Endothelial cell (in vitro differentiated cells): Measurements from ENCODE around the gene CTDP1. TPM values are rescaled to one million over a fixed set of nuclear protein-coding genes. Genes with fewer than 3 reads are reported as not detected.

Experiments used
- DNase-seq: peaks from one replicate; pipeline ENCODE4 v3.0.0; 2021; ENCODE audit warnings: low spot score
- H3K27ac Mint-ChIP-seq: one replicate; pipeline ENCODE4 v1.8.0; 2021; ENCODE audit warnings: mixed read lengths, inconsistent platforms; ENCODE audit not compliant: unreplicated experiment
- H3K27me3 Mint-ChIP-seq: one replicate; pipeline ENCODE4 v1.8.0; 2021; ENCODE audit warnings: mild to moderate bottlenecking, moderate library complexity, mixed read lengths, inconsistent platforms; ENCODE audit not compliant: unreplicated experiment
- H3K36me3 Mint-ChIP-seq: one replicate; pipeline ENCODE4 v1.8.0; 2021; ENCODE audit warnings: mild to moderate bottlenecking, low read depth, mixed read lengths, inconsistent platforms; ENCODE audit not compliant: unreplicated experiment
- H3K4me1 Mint-ChIP-seq: one replicate; pipeline ENCODE4 v1.8.0; 2021; ENCODE audit warnings: mild to moderate bottlenecking, mixed read lengths, inconsistent platforms; ENCODE audit not compliant: unreplicated experiment
- H3K4me3 Mint-ChIP-seq: one replicate; pipeline ENCODE4 v1.8.0; 2021; ENCODE audit warnings: mild to moderate bottlenecking, mixed read lengths, inconsistent platforms; ENCODE audit not compliant: unreplicated experiment
- H3K9me3 Mint-ChIP-seq: one replicate; pipeline ENCODE4 v1.8.0; 2021; ENCODE audit warnings: mixed read lengths, inconsistent platforms; ENCODE audit not compliant: unreplicated experiment
- total RNA-seq: library from RNA; stranded (reverse); fragmentation: NEBNext Ultra II Directional; extraction: Animal tissue kit (Norgen Biotek cat#: 25700); gene quantifications from one replicate; pipeline ENCODE4 v1.2.1, GENCODE V29; 2021; ENCODE audit not compliant: unreplicated experiment
- TF ChIP-seq, protein P1 (sequence below): fragments of 200-600 bp; sonication (generic); IDR thresholded peaks from one replicate; pipeline ENCODE4 v1.5.0; 2021; ENCODE audit warnings: antibody characterized with exemption; ENCODE audit not compliant: unreplicated experiment

Gene CTDP1
- total RNA-seq, 1 donor from 2014 or later, result 34.2 TPM

DNA sequence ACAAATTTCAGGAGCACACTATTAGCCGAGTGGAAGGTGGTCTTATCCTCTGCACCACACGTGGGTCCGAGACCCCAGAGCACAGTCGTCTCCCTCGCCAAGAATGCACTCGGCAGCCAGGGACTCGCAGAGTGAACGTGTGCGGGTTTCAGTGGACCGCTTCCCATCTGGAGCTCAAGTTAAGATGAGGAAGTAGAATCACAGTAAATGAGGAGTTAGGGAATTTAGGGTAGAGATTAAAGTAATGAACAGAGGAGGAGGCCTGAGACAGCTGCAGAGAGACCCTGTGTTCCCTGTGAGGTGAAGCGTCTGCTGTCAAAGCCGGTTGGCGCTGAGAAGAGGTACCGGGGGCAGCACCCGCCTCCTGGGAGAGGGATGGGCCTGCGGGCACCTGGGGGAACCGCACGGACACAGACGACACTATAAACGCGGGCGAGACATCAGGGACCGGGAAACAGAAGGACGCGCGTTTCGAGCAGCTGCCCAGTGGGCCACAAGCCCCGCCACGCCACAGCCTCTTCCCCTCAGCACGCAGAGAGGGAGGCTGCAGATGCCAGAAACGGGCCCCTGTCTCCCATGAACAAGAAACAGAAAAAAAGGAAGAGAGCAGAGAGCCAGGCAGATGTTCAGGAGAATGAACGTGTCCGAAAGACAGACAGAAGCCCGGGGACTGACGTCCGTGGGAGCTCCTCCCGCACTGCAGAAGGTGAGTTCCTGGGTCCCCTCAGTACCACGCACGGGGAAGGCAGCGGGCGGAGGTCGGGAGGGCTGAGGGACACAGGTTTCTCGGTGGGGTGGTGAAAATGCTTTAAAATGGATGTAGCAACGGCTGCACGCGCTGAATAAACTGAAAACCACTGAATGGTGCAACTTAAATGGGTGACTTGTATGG is 112.7 kb downstream of the CTDP1 start:
- Mint-ChIP-seq H3K27me3 (peaks cover 21% of the 10 kb centered on the region), H3K36me3 (peaks cover 9% of the 10 kb centered on the region), H3K9me3 (no peaks in the 10 kb centered on the region), H3K27ac (no peak overlapping the region), H3K4me3 (no peak overlapping the region), H3K4me1 (peaks cover 13% of the 10 kb centered on the region)
- no peak for DNase-seq
- TF ChIP-seq, protein P1, sequence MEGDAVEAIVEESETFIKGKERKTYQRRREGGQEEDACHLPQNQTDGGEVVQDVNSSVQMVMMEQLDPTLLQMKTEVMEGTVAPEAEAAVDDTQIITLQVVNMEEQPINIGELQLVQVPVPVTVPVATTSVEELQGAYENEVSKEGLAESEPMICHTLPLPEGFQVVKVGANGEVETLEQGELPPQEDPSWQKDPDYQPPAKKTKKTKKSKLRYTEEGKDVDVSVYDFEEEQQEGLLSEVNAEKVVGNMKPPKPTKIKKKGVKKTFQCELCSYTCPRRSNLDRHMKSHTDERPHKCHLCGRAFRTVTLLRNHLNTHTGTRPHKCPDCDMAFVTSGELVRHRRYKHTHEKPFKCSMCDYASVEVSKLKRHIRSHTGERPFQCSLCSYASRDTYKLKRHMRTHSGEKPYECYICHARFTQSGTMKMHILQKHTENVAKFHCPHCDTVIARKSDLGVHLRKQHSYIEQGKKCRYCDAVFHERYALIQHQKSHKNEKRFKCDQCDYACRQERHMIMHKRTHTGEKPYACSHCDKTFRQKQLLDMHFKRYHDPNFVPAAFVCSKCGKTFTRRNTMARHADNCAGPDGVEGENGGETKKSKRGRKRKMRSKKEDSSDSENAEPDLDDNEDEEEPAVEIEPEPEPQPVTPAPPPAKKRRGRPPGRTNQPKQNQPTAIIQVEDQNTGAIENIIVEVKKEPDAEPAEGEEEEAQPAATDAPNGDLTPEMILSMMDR, result no peak

DNA sequence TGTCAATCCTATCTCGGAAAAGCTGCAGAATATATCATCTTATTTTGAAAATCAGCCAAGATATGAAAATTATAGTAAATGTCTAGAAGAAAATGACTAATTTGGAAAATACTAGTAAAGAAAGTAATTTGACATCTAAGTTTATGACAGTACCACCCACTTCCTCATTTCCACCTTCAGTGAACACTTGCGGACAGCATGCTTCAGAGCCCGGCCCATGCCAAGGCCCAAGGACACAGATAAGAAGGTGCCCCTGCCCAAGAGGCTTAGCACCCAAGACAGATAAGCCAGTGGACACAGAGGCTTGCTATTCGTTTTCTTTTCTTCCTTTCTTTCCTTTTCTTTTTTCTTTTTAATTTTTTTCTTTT is 113.4 kb downstream of the CTDP1 start:
- Mint-ChIP-seq H3K9me3 (no peaks in the 10 kb centered on the region), H3K4me3 (no peak overlapping the region), H3K36me3 (peaks cover 9% of the 10 kb centered on the region), H3K27ac (no peak overlapping the region), H3K4me1 (peaks cover 13% of the 10 kb centered on the region), H3K27me3 (peaks cover 19% of the 10 kb centered on the region)
- TF ChIP-seq, protein P1, result no peak
- no peak for DNase-seq

DNA sequence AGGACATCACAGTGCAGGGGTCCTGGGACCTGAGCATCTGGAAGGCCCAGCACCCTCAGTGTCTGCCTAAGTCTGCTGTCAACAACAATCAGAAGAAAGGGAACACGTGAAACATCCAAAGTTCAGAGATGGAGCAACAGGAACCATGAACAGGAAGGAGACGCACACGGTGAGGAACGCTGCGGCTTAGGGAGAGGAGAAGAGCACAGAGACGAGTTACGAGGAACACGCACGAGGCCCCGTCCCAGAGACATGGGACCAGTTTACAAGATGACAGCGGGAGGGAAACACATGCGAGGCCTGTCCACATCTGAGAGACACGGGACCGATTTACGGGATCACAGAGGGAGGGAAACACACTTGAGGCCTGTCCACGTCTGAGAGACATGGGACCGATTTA is 115.2 kb downstream of the CTDP1 start:
- H3K9me3 Mint-ChIP-seq, result no peaks in the 10 kb centered on the region
- H3K27ac Mint-ChIP-seq, result no peak overlapping the region
- H3K27me3 Mint-ChIP-seq, result peaks cover 22% of the 10 kb centered on the region
- H3K4me1 Mint-ChIP-seq, result peaks cover 17% of the 10 kb centered on the region
- peaks cover 9% of the 10 kb centered on the region for H3K36me3 Mint-ChIP-seq
- no peak overlapping the region for H3K4me3 Mint-ChIP-seq
- no peak for DNase-seq
- TF ChIP-seq, protein P1, result no peak

DNA sequence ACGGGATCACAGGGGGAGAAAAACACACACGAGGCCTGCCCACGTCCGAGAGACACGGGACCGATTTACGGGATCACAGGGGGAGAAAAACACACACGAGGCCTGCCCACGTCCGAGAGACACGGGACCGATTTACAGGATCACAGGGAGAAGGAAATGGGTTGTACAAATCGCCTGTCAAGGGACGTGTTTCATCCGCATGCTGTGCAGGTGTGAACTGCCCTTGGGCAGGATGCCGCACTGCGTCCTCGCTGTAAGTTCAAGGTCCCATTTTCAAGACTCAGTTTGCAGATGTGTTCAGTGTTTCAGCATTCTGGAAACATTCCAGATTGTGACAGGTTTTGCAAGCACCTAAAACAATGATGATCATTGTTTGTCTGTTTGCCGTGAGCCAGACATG is 115.8 kb downstream of the CTDP1 start:
- Mint-ChIP-seq H3K36me3 (peaks cover 9% of the 10 kb centered on the region), H3K27ac (no peak overlapping the region), H3K4me1 (peaks cover 17% of the 10 kb centered on the region), H3K4me3 (no peak overlapping the region), H3K9me3 (no peaks in the 10 kb centered on the region), H3K27me3 (peaks cover 26% of the 10 kb centered on the region)
- no peak for DNase-seq
- TF ChIP-seq, protein P1, result no peak

DNA sequence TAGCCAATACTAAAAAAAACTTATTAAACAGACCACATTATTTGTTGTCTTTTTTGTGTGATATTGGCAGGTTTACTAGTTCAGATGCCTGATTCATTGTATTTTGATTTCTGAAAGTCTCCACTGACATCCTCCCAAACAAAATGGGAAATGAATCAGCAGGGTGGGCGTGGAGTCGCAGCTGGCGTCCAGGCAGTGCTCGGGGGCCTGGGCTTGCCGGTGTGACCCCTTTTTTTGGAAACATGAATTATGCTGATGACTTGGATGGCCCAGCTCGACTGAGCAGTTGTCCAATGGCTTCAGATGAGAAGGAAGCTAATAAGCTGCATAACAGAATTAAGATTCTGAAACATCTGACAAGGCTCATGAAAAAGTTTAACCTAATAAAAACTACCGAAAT is 116.4 kb downstream of the CTDP1 start:
- peaks cover 15% of the 10 kb centered on the region for H3K4me1 Mint-ChIP-seq
- no peak overlapping the region for H3K27ac Mint-ChIP-seq
- no peak for DNase-seq
- peaks cover 26% of the 10 kb centered on the region for H3K27me3 Mint-ChIP-seq
- TF ChIP-seq, protein P1, result no peak
- no peak overlapping the region for H3K4me3 Mint-ChIP-seq
- H3K36me3 Mint-ChIP-seq, result peaks cover 9% of the 10 kb centered on the region
- no peaks in the 10 kb centered on the region for H3K9me3 Mint-ChIP-seq
